ENCODE data around the gene A2M. TPM values are rescaled to one million over a fixed set of nuclear protein-coding genes. Genes with fewer than 3 reads are reported as not detected.

The A2M gene
- total RNA-seq, 6 donors from 2014 or later, result 314 to 2,437 (median 1,163) TPM

DNA sequence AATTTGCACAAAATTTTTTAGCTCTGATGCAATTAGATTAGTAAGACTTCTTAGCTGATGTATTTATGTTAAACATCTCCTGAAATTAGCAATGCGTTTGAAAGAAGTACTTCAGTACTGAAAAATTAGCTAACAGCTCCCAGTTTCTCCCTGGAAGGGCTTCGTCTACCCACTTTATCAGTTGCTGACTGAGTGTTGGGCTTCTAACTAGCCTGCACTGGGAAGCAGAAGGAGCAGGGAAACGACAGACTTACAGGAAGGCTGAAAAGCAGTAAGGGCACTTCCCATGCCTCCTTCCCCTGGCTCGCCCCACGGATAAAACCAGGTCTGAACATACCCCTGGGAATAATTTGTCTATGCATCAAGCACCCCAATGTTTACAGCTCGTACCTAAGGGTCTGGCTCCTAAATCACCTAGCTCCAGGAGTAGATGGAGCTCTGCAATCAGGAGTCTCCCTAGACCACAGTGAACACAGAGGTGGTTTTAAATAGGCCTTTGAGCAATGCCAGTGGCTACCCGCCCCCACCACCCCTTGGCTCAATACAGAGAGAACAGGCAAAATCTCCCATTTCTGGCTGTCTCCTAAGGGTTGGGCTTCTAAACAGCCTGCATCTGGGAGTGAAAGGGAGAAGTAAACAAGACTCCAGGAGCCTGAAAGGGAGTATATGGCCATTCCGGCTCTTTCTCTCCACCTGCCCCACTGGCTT, 23.7 kb downstream of the A2M start:
- no peaks in the 10 kb centered on the region for H3K4me1 ChIP-seq
- 70 to 76% methylated on average over 6 to 8 of the region's 8 CpGs for WGBS, 2 donors
- no peak for DNase-seq
- no peaks in the 10 kb centered on the region for H3K27me3 ChIP-seq
- H3K36me3 ChIP-seq, result peaks cover 2 to 94% (median 32%) of the 10 kb centered on the region in 4 donors
- no peak overlapping the region for H3K4me3 ChIP-seq
- no peak overlapping the region for H3K27ac ChIP-seq
- TF ChIP-seq POLR2A (IDR thresholded peaks at IDR 0.05) (no peak), EP300 (IDR thresholded peaks at IDR 0.05) (no peak), POLR2AphosphoS5 (IDR thresholded peaks at IDR 0.05) (no peak)
- TF ChIP-seq, protein P1, sequence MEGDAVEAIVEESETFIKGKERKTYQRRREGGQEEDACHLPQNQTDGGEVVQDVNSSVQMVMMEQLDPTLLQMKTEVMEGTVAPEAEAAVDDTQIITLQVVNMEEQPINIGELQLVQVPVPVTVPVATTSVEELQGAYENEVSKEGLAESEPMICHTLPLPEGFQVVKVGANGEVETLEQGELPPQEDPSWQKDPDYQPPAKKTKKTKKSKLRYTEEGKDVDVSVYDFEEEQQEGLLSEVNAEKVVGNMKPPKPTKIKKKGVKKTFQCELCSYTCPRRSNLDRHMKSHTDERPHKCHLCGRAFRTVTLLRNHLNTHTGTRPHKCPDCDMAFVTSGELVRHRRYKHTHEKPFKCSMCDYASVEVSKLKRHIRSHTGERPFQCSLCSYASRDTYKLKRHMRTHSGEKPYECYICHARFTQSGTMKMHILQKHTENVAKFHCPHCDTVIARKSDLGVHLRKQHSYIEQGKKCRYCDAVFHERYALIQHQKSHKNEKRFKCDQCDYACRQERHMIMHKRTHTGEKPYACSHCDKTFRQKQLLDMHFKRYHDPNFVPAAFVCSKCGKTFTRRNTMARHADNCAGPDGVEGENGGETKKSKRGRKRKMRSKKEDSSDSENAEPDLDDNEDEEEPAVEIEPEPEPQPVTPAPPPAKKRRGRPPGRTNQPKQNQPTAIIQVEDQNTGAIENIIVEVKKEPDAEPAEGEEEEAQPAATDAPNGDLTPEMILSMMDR (IDR thresholded peaks at IDR 0.05), result no peak
- ATAC-seq (ENCODE audit: low FRiP score in 2 of 2), result no peak
- H3K9me3 ChIP-seq, result no peaks in the 10 kb centered on the region

DNA sequence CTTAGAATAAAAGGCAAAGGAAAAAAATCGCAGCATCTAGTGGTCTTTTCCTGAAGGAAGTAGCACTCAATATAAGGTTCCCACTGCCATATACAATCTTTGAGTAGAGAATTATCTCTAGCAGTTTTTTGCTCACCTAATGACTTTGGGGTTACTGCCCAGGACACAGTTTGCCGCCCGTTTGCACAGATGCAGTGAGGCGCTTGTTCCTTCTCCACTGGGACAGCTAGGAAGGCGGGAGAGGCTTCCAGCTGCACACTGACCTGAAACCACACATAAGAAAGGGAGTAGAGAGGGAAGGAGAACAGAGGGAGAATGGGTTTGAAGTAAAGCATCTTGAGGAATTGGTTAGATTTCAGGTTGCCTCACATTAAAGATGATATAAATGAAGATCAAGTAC, 25.5 kb downstream of the A2M start:
- DNase-seq, result no peak
- no peak for ATAC-seq (ENCODE audit: low FRiP score in 2 of 2)
- WGBS, 2 donors, result 83 to 84% methylated on average over 5 of the region's 5 CpGs
- H3K27ac ChIP-seq, result no peak overlapping the region
- H3K36me3 ChIP-seq, result peaks cover 2 to 95% (median 29%) of the 10 kb centered on the region in 4 donors
- TF ChIP-seq EP300 (IDR thresholded peaks at IDR 0.05) (no peak), POLR2A (IDR thresholded peaks at IDR 0.05) (no peak), POLR2AphosphoS5 (IDR thresholded peaks at IDR 0.05) (no peak)
- TF ChIP-seq, protein P1 (IDR thresholded peaks at IDR 0.05), result no peak
- no peaks in the 10 kb centered on the region for H3K9me3 ChIP-seq
- H3K4me1 ChIP-seq, result no peaks in the 10 kb centered on the region
- no peak overlapping the region for H3K4me3 ChIP-seq
- no peaks in the 10 kb centered on the region for H3K27me3 ChIP-seq

DNA sequence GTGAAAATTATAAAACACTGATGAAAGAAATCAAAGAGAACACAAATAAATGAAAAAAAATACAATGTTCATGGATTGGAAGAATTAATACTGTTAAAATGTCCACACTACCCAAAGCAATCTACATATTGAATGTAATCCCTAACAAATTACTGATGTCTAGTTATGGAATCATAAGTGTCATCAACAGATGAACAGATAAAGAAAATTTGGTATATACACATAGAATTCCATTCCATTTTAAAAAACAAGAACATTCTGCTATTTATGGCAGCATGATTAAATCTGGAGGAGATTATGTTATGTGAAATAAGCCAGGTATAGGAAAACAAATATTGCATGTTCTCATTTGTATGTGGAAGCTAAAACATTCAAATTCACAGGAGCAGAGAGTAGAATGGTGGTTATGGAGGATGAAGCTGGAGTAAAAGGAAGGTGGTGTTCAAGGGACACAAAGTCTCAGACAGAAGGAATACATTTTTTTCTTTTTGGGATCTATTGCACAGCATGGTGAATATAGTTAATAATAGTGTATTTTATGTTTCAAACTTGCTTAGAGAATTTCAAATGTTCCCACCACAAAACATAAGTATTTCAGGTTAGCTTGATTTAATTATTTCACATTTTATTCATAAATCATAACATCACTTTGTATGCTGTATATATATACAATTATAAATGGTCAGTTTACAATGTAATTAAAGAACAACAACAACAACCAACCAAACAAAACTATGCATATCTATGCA, 28.5 kb downstream of the A2M start:
- Histone ChIP-seq H3K4me3 (no peak overlapping the region), H3K27me3 (no peaks in the 10 kb centered on the region), H3K4me1 (no peaks in the 10 kb centered on the region), H3K9me3 (peaks cover 4 to 11% (median 8%) of the 10 kb centered on the region in 4 donors), H3K36me3 (peaks cover 2 to 90% (median 21%) of the 10 kb centered on the region in 4 donors), H3K27ac (no peak overlapping the region)
- DNase-seq (no peak), ATAC-seq (ENCODE audit: low FRiP score in 2 of 2) (no peak)
- TF ChIP-seq EP300 (IDR thresholded peaks at IDR 0.05) (no peak), POLR2AphosphoS5 (IDR thresholded peaks at IDR 0.05) (no peak), POLR2A (IDR thresholded peaks at IDR 0.05) (no peak)
- TF ChIP-seq, protein P1 (IDR thresholded peaks at IDR 0.05), result no peak

DNA sequence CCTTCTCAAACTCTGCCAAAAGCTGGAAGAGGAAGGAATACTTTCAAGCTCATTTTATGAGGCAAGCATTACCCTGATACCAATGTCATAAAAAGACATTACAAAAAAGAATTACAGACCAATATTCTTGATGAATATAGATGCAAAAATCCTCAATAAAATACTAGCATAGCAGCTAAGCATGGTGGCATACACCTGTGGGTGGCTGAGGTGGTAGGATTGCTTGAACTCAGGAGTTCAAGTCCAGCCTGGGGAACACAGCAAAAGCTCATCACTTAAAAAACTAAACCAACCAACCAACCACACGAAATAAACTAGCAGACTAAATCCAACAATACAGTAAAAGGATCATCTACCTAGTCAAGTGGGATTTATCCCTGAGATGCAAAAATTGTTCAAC, 29.6 kb downstream of the A2M start:
- DNase-seq, result no peak
- no peak overlapping the region for H3K27ac ChIP-seq
- peaks cover 0 to 4% (median 0%) of the 10 kb centered on the region in 4 donors for H3K4me1 ChIP-seq
- H3K36me3 ChIP-seq, result peaks cover 2 to 90% (median 10%) of the 10 kb centered on the region in 4 donors
- no peak for ATAC-seq (ENCODE audit: low FRiP score in 2 of 2)
- peaks cover 4 to 11% (median 8%) of the 10 kb centered on the region in 4 donors for H3K9me3 ChIP-seq
- H3K4me3 ChIP-seq, result no peak overlapping the region
- 60 to 88% methylated on average over 1 of the region's 1 CpG for WGBS, 2 donors
- TF ChIP-seq EP300 (IDR thresholded peaks at IDR 0.05) (no peak), POLR2AphosphoS5 (IDR thresholded peaks at IDR 0.05) (no peak), POLR2A (IDR thresholded peaks at IDR 0.05) (no peak)
- TF ChIP-seq, protein P1 (IDR thresholded peaks at IDR 0.05), result no peak
- no peaks in the 10 kb centered on the region for H3K27me3 ChIP-seq

Measured in upper lobe of left lung (tissue), 6 donors.